Measurements from ENCODE around the gene ITGB5. TPM values are rescaled to one million over a fixed set of nuclear protein-coding genes. Genes with fewer than 3 reads are reported as not detected.
"Not testable (repeated sequence)": the region's sequence is repeated elsewhere in the genome, so short reads cannot be mapped to it uniquely, and the experiment has no call there.

ITGB5 gene
- total RNA-seq, 1 donor from 2014 or later = 63.3 TPM

DNA sequence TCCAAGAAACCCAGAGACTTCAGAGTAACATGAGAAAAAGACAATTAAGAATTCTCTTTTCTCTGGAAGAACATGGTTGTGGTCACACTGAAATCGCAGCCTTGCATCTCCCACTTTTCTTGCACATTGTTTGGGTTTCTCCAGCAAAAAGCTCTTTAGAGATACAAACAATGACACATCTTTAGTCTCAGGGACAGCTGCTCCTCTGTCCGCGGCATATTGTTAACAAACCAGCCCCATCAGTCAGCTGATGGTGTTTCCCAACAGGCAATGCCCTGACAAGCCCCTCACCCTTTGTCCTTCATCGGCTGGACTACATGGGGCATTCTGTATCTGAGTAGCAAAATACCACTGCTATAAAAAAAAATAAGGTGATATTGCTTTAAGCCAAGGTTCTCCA is 103.5 kb downstream of the ITGB5 start:
- no peaks in the 10 kb centered on the region for H3K27me3 Mint-ChIP-seq (ENCODE audit: low read depth)
- H3K9me3 Mint-ChIP-seq = no peaks in the 10 kb centered on the region
- H3K36me3 Mint-ChIP-seq = peaks cover 2% of the 10 kb centered on the region
- TF ChIP-seq, protein P1, sequence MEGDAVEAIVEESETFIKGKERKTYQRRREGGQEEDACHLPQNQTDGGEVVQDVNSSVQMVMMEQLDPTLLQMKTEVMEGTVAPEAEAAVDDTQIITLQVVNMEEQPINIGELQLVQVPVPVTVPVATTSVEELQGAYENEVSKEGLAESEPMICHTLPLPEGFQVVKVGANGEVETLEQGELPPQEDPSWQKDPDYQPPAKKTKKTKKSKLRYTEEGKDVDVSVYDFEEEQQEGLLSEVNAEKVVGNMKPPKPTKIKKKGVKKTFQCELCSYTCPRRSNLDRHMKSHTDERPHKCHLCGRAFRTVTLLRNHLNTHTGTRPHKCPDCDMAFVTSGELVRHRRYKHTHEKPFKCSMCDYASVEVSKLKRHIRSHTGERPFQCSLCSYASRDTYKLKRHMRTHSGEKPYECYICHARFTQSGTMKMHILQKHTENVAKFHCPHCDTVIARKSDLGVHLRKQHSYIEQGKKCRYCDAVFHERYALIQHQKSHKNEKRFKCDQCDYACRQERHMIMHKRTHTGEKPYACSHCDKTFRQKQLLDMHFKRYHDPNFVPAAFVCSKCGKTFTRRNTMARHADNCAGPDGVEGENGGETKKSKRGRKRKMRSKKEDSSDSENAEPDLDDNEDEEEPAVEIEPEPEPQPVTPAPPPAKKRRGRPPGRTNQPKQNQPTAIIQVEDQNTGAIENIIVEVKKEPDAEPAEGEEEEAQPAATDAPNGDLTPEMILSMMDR (IDR thresholded peaks at IDR 0.05; ENCODE audit: unreplicated experiment) = no peak
- H3K4me1 Mint-ChIP-seq = peaks cover 40% of the 10 kb centered on the region
- DNase-seq (ENCODE audit: low spot score in 2 of 2, unreplicated experiment in 2 of 2) = no peak
- no peak overlapping the region for H3K4me3 Mint-ChIP-seq
- no peak overlapping the region for H3K27ac Mint-ChIP-seq

DNA sequence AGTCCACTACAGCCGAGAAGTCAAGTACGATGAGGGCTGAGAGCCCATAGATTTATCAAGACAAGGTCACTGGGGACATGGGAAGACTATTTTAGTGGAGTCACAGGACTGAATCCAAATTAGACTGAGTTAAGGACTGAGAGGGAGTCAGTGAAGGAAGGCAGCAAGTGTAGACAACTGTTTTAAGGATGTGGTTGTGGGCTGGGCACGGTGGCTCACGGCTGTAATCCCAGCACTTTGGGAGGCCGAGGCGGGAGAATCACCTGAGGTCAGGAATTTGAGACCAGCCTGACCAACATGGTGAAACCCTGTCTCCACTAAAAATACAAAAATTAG is 104.8 kb downstream of the ITGB5 start:
- DNase-seq (ENCODE audit: low spot score in 2 of 2, unreplicated experiment in 2 of 2); H3K27ac Mint-ChIP-seq; H3K4me3 Mint-ChIP-seq; H3K36me3 Mint-ChIP-seq; H3K9me3 Mint-ChIP-seq; H3K27me3 Mint-ChIP-seq (ENCODE audit: low read depth): not testable (repeated sequence)
- H3K4me1 Mint-ChIP-seq = peaks cover 45% of the 10 kb centered on the region

- TF ChIP-seq, protein P1 (IDR thresholded peaks at IDR 0.05; ENCODE audit: unreplicated experiment) = no peak
- H3K4me1 Mint-ChIP-seq = peaks cover 38% of the 10 kb centered on the region
- no peak overlapping the region for H3K4me3 Mint-ChIP-seq
- H3K27me3 Mint-ChIP-seq (ENCODE audit: low read depth) = no peaks in the 10 kb centered on the region
- no peak for DNase-seq (ENCODE audit: low spot score in 2 of 2, unreplicated experiment in 2 of 2)
- no peaks in the 10 kb centered on the region for H3K9me3 Mint-ChIP-seq
- H3K36me3 Mint-ChIP-seq = peaks cover 2% of the 10 kb centered on the region
- H3K27ac Mint-ChIP-seq = peak overlapping the region; percentile 88
Measured at GRCh38 chr3:124781476-124782376, 105.4 kb downstream of the ITGB5 start.

GRCh38 chr3:124780761-124781475 is 106.2 kb downstream of the ITGB5 start:
- no peaks in the 10 kb centered on the region for H3K9me3 Mint-ChIP-seq
- DNase-seq (ENCODE audit: low spot score in 2 of 2, unreplicated experiment in 2 of 2) = no peak
- H3K4me3 Mint-ChIP-seq = peak overlapping the region; percentile 31

GRCh38 chr3:124780356-124780755 is 106.8 kb downstream of the ITGB5 start:
- Mint-ChIP-seq H3K4me1 (peaks cover 38% of the 10 kb centered on the region), H3K27me3 (ENCODE audit: low read depth) (no peaks in the 10 kb centered on the region), H3K4me3 (peak overlapping the region; percentile 31), H3K9me3 (no peaks in the 10 kb centered on the region), H3K27ac (peak overlapping the region; percentile 88), H3K36me3 (peaks cover 2% of the 10 kb centered on the region)
- DNase-seq (ENCODE audit: low spot score in 2 of 2, unreplicated experiment in 2 of 2) = no peak
- TF ChIP-seq, protein P1 (IDR thresholded peaks at IDR 0.05; ENCODE audit: unreplicated experiment) = no peak

More at GRCh38 chr3:124780761-124781475, 106.2 kb downstream of the ITGB5 start:
- TF ChIP-seq, protein P1 (IDR thresholded peaks at IDR 0.05; ENCODE audit: unreplicated experiment) = no peak
- Mint-ChIP-seq H3K36me3 (peaks cover 2% of the 10 kb centered on the region), H3K27ac (peak overlapping the region; percentile 88), H3K4me1 (peaks cover 38% of the 10 kb centered on the region), H3K27me3 (ENCODE audit: low read depth) (no peaks in the 10 kb centered on the region)

DNA sequence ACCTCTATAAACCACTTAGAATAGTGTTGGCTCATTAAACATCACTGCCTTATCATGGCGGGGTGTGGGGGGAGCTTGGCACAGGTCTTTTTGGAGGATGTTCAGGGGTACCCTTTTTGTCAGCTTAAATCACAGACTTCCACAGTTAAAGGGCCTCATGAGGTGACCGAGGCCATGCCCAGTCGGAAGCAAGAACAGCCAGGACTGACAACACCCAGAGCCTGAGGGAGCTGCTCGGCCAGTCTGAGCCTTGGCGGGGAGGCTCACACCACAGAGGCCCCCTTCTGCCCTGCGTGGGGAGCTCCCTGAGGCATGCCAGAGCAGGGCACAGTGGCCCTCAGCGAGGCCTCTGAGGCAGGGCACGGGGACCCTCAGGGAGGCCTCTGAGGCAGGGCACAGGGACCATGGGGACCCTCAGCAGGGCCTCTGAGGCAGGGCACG is 107.4 kb downstream of the ITGB5 start:
- no peak for DNase-seq (ENCODE audit: low spot score in 2 of 2, unreplicated experiment in 2 of 2)
- Mint-ChIP-seq H3K4me3 (no peak overlapping the region), H3K27me3 (ENCODE audit: low read depth) (no peaks in the 10 kb centered on the region), H3K4me1 (peaks cover 44% of the 10 kb centered on the region), H3K9me3 (no peaks in the 10 kb centered on the region), H3K36me3 (no peaks in the 10 kb centered on the region), H3K27ac (peak overlapping the region; percentile 28)
- TF ChIP-seq, protein P1 (IDR thresholded peaks at IDR 0.05; ENCODE audit: unreplicated experiment) = no peak
